Measurements from ENCODE around the gene ARID1B.

GRCh38 chr6:156954191-156954590, 177.0 kb downstream of the ARID1B start:
- TF ChIP-seq ZFP36 (IDR thresholded peaks at IDR 0.05; ENCODE audit: borderline replicate concordance, low read depth, low read length, partially characterized antibody): no peak
- TF ChIP-seq SIN3A (IDR thresholded peaks at IDR 0.05; ENCODE audit: borderline replicate concordance, low read depth, low read length): no peak
